Measurements from ENCODE around the gene G6PC1.
"Not testable (repeated sequence)": the region's sequence is repeated elsewhere in the genome, so short reads cannot be mapped to it uniquely, and the experiment has no call there.

The G6PC1 gene

DNA sequence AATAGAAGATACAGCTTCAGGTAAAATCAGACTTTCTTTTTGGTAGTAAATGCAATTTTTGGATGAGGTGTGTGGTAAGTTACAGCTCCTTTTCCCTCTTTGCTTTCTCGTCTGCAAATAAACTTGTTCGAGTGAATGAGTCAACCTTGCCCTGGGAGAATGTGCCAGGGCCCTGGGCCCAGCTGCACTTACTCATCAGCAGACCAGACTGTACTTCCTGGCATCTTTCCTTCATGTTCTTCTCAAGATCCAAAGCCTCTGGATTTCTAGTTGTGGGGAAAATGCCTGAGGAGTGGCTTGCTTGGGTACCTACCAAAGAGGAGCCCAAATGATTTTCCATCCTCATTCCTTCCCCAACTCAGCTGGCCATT lies 5.4 kb upstream of the G6PC1 start:
- no peak overlapping the region for H3K4me3 ChIP-seq (ENCODE audit: low read depth, low read length)
- peak; percentile 41 for DNase-seq (ENCODE audit: low read depth)

DNA sequence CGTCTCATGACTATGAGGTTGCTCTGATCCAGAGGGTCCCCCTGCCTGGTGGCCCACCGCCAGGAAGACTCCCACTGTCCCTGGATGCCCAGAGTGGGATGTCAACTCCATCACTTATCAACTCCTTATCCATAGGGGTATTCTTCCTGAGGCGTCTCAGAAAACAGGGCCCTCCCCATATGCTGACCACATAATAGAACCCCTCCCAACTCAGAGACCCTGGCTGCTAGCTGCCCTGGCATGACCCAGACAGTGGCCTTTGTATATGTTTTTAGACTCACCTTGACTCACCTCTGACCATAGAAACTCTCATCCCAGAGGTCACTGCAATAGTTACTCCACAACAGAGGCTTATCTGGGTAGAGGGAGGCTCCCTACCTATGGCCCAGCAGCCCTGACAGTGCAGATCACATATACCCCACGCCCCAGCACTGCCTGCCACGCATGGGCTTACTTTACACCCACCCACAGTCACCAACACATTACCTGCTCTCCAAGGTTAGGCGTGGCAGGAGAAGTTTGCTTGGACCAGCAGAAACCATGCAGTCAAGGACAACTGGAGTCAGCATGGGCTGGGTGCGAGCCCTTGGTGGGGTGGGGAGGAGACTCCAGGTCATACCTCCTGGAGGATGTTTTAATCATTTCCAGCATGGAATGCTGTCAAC lies 2.3 kb upstream of the G6PC1 start:
- no peak overlapping the region for H3K4me3 ChIP-seq (ENCODE audit: low read depth, low read length)
- no peak for DNase-seq (ENCODE audit: low read depth)

DNA sequence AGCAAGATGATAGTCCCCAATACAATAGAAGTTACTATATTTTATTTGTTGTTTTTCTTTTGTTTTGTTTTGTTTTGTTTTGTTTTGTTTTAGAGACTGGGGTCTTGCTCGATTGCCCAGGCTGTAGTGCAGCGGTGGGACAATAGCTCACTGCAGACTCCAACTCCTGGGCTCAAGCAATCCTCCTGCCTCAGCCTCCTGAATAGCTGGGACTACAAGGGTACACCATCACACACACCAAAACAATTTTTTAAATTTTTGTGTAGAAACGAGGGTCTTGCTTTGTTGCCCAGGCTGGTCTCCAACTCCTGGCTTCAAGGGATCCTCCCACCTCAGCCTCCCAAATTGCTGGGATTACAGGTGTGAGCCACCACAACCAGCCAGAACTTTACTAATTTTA lies 618 bp upstream of the G6PC1 start:
- H3K4me3 ChIP-seq (ENCODE audit: low read depth, low read length); DNase-seq (ENCODE audit: low read depth): not testable (repeated sequence)

DNA sequence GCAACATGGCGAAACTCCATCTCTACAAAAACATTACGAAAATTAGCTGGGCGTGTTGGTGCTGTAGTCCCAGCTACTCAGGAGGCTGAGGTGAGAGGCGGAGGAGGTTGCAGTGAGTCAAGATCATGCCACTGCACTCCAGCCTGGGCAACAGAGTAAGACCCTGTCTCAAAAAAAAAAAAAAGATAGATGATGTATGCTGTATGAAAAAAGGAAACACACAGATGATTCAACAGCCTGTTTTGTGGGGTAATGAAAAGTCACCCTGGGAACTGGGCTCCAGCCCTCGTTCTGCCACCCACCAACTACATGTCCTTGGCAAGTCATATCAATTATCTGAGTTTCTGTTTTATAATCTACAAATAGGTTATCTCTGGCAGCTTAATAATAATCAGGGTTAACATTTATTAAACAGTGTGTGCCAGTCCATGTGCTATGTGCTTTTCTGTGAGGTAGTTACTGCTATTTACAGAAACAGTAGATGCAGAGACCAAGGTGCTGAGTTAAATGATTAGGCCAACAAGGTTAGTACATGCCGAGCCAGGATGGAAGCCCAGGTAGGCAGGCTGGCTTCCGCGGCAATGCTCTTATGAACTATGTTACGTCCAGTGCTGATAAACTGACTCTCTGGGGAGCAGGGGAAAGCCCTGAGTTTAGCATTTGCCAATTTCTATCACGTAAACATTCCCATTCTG lies 1.1 kb downstream of the G6PC1 start:
- DNase-seq (ENCODE audit: low read depth) = no peak
- no peak overlapping the region for H3K4me3 ChIP-seq (ENCODE audit: low read depth, low read length)

DNA sequence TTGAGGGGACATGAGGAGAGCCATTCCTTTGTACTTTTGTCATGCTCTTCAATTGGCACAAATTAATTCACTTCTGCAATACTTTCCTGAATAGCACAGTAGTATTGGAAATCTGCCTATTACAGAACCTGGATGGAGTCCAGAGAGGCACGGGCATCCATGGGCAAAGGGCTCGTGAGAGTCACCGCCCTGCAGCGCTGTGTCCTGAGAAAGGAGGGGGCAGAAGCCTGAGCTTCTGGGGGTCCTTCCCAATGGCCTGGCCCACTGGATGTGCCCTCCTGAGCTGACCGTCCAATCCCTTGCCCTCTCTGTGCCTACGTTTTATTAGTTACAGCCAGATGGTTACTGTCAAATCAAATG lies 3.5 kb downstream of the G6PC1 start:
- no peak for DNase-seq (ENCODE audit: low read depth)
- H3K4me3 ChIP-seq (ENCODE audit: low read depth, low read length) = no peak overlapping the region

DNA sequence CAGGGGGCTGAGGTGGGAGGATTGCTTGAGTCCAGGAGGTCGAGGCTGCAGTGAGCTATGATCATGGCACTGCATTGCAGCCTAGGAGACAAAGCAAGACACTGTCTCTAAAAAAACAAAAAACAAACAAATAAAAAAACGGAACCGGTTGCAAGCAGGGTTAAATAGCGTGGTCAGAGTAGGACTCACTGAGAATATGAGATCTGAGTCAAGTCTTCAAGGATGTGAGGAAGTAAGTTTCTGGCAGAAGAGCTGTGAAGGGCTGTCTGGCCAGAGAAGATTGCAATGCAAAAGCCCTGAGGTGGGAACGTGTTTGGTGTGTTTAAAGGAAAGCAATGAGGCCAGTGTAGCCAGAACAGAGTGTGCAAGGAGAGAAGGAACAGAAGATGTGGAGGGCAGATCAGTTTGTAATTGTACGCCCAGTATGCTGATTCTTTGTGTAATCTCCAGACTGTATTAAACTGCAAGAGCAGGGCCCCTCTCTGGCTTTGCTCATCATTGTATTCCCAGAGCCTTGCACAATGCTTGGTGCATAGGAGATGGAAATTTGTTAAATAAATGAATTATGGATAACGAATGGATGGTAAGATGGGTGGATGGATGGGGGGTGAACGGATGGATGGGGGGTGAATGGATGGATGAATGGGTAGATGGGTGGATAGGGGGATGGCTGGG lies 6.3 kb downstream of the G6PC1 start:
- no peak for DNase-seq (ENCODE audit: low read depth)

DNA sequence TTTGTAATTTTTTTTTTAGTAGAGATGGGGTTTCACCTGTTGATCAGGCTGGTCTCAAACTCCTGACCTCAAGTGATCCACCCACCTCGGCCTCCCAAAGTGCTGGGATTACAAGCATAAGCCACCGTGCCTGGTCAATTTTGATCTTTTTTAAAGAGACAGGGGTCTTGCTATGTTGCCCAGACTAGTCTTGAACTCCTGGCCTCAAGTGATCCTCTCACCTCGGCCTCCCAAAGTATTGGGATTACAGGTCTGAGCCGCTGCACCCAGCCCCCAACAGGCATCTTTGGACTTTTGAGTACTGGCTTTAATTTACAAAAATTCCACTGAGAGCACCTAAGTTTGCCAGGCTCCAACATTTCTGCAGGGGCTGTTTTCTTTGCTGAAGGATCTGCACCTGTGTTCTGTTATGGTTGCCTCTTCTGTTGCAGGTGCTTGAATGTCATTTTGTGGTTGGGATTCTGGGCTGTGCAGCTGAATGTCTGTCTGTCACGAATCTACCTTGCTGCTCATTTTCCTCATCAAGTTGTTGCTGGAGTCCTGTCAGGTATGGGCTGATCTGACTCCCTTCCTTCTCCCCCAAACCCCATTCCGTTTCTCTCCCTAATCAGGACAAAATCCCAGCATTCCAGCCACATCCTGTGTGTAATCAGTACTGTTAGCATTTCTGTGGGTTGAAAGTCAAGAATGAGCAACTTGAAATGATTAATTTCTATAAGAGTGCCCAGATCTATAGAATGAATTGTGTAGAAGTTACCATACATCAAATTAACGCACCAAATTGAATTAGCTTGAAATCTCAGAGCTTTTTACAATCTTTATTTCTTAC lies 8.5 kb downstream of the G6PC1 start:
- no peak for DNase-seq (ENCODE audit: low read depth)
- H3K4me3 ChIP-seq (ENCODE audit: low read depth, low read length) = no peak overlapping the region

More for the DNA sequence above, 6.3 kb downstream of the G6PC1 start:
- H3K4me3 ChIP-seq (ENCODE audit: low read depth, low read length) = no peak overlapping the region

DNA sequence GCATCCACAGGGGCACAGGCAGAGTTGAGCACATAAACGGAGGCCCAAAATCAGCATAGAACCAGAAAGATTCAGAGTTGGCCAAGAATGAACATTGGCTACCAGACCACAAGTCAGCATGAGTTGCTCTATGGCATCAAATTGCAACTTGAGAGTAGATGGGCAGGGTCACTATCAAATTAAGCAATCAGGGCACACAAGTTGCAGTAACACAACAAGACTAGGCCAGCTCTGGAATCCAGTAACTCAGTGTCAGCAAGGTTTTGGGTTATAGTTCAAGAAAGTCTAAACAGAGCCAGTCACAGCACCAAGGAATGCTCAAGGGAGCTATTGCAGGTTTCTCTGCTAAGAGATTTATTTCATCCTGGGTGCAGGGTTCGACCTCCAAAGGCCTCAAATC lies 12.9 kb downstream of the G6PC1 start:
- DNase-seq (ENCODE audit: low read depth) = no peak
- no peak overlapping the region for H3K4me3 ChIP-seq (ENCODE audit: low read depth, low read length)

DNA sequence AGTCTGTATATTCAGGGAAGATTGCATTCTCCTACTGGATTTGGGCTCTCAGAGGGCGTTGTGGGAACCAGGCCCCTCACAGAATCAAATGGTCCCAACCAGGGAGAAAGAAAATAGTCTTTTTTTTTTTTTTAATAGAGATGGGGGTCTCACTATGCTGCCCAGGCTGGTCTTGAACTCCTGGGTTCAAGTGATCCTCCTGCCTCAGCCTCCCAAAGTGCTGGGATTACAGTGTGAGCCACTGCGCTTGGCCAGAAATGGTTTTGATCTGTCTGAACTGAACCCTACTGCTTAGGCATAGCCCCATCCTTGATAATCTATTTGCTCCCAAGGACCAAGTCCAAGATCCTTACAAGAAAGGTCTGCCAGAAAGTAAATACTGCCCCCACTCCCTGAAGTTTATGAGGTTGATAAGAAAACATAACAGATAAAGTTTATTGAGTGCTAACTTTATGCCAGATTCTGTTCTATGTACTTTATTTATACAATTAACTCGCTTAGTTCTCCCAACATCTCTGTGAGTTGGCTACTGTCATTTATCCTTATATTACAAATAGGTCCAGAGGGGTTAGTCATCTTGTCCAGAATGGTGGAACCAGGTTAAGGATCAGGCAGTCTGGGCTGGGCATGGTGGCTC lies 13.5 kb downstream of the G6PC1 start:
- no peak overlapping the region for H3K4me3 ChIP-seq (ENCODE audit: low read depth, low read length)
- no peak for DNase-seq (ENCODE audit: low read depth)

DNA sequence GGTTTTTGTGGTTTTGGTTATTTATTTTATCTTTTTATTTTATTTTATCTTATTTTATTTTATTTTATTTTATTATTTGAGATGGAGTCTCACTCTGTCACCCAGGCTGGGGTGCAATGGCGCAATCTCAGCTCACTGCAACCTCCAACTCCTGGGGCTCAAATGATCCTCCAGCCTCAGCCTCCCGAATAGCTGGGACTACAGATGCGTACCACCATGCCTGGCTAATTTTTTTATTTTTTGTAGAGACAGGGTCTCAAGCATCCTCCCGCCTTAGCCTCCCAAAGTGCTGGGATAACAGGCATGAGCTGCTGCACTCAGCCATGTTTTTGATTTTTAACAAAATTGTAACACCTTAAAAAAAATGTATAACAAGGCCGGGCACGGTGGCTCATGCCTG lies 14.7 kb downstream of the G6PC1 start:
- H3K4me3 ChIP-seq (ENCODE audit: low read depth, low read length); DNase-seq (ENCODE audit: low read depth): not testable (repeated sequence)

DNA sequence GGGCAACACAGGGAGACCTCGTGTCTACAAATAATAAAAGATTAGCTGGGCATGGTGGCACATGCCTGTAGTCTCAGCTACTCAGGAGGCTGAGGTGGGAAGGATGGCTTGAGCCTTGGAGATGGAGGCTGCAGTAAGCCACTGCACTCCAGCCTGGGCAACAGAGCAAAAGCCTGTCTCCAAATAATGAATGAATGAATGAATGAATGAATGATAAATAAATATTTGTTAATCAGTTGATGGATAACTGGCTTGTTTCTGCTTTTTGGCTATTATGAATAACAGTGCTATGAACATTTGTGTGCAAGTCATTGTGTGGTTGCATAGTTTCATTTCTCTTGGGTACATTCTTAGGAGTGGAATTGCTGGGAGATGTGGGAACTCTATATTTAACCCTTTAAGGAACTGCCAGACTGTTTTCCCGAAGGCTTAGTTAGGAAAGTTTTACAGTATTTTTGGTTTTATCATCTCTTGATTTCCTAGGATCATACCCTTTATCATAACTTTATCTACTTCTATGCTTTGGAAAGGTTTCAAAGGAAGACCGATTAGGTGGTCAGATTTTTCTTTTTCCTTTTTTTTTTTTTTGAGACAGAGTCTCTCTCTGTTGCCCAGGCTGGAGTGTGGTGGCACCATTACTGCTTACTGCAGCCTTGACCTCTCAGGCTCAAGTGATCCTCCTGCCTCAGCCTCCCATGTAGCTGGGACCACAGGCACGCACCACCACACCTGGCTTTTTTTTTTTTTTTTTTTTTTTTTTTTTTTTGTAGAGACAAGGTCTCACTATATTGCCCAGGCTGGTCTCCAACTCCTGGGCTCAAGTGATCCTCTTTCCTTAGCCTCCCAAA lies 16.0 kb downstream of the G6PC1 start:
- H3K4me3 ChIP-seq (ENCODE audit: low read depth, low read length); DNase-seq (ENCODE audit: low read depth): not testable (repeated sequence)

DNA sequence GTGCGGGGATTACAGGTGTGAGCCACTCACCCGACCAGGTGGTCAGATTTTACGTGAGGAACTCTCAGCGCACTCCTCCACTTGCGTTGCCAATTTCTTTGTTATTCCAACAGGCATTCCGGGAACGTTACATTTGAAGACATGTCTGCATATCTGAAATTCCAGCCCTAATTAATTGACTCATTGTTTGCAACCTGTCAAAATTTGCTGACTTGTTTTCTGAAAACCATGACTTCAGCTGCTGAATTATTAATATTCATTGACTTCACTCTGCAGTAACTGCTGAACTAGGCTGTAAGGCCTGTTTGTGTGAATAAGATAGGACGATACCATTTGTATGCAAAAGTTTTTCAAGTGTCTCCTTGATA lies 16.6 kb downstream of the G6PC1 start:
- H3K4me3 ChIP-seq (ENCODE audit: low read depth, low read length) = no peak overlapping the region
- DNase-seq (ENCODE audit: low read depth) = no peak

DNA sequence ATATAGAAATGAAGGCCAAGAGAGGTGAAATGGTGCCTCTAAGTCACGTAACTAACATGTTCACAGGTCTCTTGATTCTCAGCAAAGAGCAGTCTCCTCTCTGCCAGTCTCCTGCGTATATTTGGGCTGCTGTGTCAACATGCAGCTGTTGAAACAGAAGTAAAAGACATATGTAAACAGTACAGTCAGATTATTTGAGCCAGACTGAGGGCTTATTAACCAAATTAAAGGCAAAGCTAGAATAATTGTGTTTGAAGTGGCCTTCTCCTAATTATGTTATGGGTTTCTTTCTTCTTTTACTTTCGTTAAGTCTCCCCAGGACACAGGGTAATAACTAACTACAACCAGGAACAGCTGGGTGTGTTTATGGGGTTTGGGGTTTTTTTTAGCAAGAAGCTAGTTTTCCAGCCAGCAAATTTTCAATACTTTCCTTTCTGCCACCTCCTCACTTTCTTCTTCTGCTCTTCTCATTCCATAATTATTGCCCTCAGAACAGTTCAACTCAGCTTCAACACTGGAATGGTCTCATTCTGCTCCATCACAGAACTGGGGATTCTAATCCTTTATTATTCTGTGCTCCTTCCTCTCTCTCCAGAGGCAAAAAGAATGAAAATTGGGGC lies 18.4 kb downstream of the G6PC1 start:
- H3K4me3 ChIP-seq (ENCODE audit: low read depth, low read length) = no peak overlapping the region
- DNase-seq (ENCODE audit: low read depth) = no peak

DNA sequence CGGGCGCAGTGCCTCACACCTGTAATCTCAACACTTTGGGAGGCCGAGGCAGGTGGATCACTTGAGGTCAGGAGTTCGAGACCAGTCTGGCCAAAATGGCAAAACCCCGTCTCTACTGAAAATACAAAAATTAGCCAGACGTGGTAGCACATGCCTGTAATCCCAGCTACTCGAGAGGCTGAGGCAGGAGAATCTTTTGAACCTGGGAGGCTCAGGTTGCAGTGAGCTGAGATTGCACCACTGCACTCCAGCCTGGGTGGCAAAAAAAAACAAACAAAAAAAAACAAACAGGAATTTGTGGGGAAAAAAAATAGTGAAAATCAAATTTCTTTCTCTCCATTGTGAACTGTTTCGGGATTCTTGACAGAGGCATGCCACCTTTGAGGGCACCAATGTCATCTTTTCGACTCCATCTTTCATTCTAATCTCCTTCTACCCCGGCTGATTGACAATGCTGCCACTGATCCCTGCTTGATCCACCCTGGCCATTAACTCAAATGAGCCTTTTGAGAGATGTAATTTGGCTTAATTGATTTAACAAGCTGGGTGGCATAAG lies 19.0 kb downstream of the G6PC1 start:
- not testable (repeated sequence) for H3K4me3 ChIP-seq (ENCODE audit: low read depth, low read length); DNase-seq (ENCODE audit: low read depth)

DNA sequence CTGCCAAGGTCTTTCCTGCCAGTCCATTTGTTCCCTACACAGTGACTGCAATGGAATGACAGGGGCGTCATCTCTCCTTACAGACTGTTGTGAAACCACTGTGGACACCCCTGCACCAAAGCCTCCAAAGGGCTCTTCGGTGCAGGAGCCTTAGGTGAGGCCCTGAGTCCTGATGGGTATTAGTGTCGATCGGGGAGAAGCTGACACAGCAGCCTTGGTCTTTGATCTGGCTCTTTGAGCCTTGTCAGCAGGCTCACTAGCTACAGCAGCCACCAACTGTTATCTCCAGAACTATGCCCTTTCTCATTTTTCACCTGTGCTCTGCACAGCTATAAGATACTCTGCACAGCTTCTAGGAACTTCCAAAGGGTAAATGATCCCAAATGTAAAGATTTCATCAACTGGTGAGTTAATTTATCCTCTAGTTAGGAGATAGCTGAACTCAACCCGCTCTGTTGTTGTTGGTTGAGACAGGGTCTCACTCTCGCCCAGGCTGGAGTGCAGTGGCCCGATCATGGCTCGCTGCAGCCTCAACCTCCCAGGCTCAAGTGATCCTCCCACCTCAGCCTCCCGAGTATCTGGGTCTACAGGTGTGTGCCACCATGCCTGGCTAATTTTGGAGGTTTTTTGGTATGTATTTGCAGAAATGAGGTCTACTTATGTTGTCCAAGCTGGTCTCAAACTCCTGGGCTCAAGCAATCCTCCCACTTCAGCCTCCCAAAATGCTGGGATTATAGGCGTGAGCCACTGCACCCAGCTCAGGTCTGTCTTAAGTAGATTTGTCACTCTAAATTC lies 19.7 kb downstream of the G6PC1 start:
- no peak for DNase-seq (ENCODE audit: low read depth)
- no peak overlapping the region for H3K4me3 ChIP-seq (ENCODE audit: low read depth, low read length)

DNA sequence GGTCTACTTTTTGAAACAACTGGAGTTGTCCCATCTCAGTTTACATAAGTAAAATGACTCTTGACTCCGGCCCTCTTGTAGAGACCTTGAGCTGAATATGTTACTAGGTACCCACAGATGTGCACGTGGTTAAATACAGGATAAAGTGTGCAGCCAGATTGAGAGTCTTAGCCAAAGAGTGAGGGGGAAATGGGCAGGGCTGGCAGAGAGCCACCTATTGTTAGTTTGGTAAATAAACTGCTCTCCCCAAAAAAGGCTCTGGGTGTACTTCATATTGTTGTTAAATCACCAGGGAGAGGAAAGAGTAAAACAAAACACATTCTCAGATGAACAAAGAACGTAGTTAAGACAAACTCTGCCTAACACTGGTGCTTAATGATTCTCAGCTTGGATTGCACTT lies 20.3 kb downstream of the G6PC1 start:
- H3K4me3 ChIP-seq (ENCODE audit: low read depth, low read length) = no peak overlapping the region
- no peak for DNase-seq (ENCODE audit: low read depth)

DNA sequence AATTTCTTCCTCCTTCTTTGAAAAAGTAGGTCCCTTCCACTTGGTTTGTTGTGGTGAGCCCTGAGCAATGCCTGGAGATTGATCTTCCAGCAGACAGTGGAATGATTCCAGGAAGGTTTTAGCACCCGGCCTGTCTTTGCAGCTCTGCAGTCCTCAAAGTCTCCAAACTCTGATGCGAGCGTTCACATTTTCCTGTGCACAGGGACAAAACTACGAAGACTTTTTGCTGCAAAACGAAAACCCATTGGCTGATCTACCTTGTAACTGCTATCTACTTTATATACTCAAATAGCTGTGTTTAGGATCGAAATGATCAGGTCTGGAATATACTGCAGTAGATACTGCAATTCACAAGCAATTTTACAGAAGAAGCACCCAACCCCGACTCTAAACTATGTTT lies 21.7 kb downstream of the G6PC1 start:
- no peak for DNase-seq (ENCODE audit: low read depth)
- no peak overlapping the region for H3K4me3 ChIP-seq (ENCODE audit: low read depth, low read length)

All from skeletal muscle cell (primary cell).